Loucy (cell line): ENCODE measurements around the gene CENPX.

Source experiments
- H2AFZ ChIP-seq: fragments of 200-600 bp; sonication (generic); 2 replicates; pipeline ENCODE4 v1.6.0; 2016; ENCODE audit warnings: antibody characterized with exemption, mild to moderate bottlenecking, low read length, moderate library complexity
- H3F3A ChIP-seq: fragments of 200-600 bp; 2 replicates; pipeline ENCODE4 v1.6.0; 2016; ENCODE audit warnings: antibody characterized with exemption, low read depth, mild to moderate bottlenecking
- H3K27me3 ChIP-seq: fragments of 200-600 bp; sonication (generic); 2 replicates; pipeline ENCODE4 v1.6.1; 2014; ENCODE audit warnings: low read length, mild to moderate bottlenecking; ENCODE audit not compliant: insufficient read depth, poor library complexity, severe bottlenecking
- H3K36me3 ChIP-seq: fragments of 200-600 bp; sonication (generic); 2 replicates; pipeline ENCODE4 v1.6.1; 2016; ENCODE audit warnings: low read length; ENCODE audit not compliant: insufficient read depth
- H3K4me1 ChIP-seq: fragments of 200-600 bp; sonication (generic); 2 replicates; pipeline ENCODE4 v1.5.1; 2014; ENCODE audit warnings: low read length, mild to moderate bottlenecking; ENCODE audit not compliant: insufficient read depth, poor library complexity, severe bottlenecking
- H3K4me2 ChIP-seq: fragments of 200-600 bp; sonication (generic); 2 replicates; pipeline ENCODE4 v1.6.0; 2014; ENCODE audit warnings: antibody characterized with exemption, low read length, low read depth, mild to moderate bottlenecking; ENCODE audit not compliant: poor library complexity, severe bottlenecking
- H3K4me3 ChIP-seq: fragments of 200-600 bp; sonication (generic); 2 replicates; pipeline ENCODE4 v1.5.1; 2014; ENCODE audit warnings: low read length, mild to moderate bottlenecking, mixed read lengths; ENCODE audit not compliant: poor library complexity, severe bottlenecking
- H3K79me2 ChIP-seq: fragments of 200-600 bp; sonication (generic); 2 replicates; pipeline ENCODE4 v1.6.1; 2014; ENCODE audit warnings: low read length; ENCODE audit not compliant: insufficient read depth
- H3K9ac ChIP-seq: fragments of 200-600 bp; sonication (generic); 2 replicates; pipeline ENCODE4 v1.6.0; 2014; ENCODE audit warnings: mild to moderate bottlenecking, low read depth, low read length, moderate library complexity; ENCODE audit not compliant: poor library complexity, severe bottlenecking
- H3K9me2 ChIP-seq: fragments of 200-600 bp; sonication (generic); replicated peaks from 2 replicates; pipeline ENCODE4 v1.6.1; 2016; ENCODE audit warnings: low read depth, low read length, mixed read lengths
- H3K9me3 ChIP-seq: fragments of 200-600 bp; sonication (generic); 2 replicates; pipeline ENCODE4 v1.6.1; 2014; ENCODE audit warnings: mild to moderate bottlenecking, antibody characterized with exemption, low read length, low read depth; ENCODE audit not compliant: insufficient read depth
- H4K20me1 ChIP-seq: fragments of 200-600 bp; sonication (generic); 2 replicates; pipeline ENCODE4 v1.6.0; 2014; ENCODE audit warnings: antibody characterized with exemption, low read length, mild to moderate bottlenecking; ENCODE audit not compliant: insufficient read depth, poor library complexity, severe bottlenecking
- CTCF ChIP-seq: fragments of 200-600 bp; sonication (generic); conservative IDR thresholded peaks from 2 replicates; pipeline ENCODE4 v1.5.1; 2014; ENCODE audit warnings: mild to moderate bottlenecking, antibody characterized with exemption, low read length
- EZH2phosphoT487 ChIP-seq: fragments of 200-600 bp; IDR thresholded peaks from 2 replicates; pipeline ENCODE4 v1.6.1; 2018; ENCODE audit warnings: antibody characterized with exemption, mild to moderate bottlenecking, moderate library complexity, borderline replicate concordance

The CENPX gene

GRCh38 chr17:82047914-82048570 lies 25.4 kb upstream of the CENPX start:
- Histone ChIP-seq H3K9ac (no peak overlapping the region), H3K36me3 (no peaks in the 10 kb centered on the region), H2AFZ (no peak overlapping the region), H3F3A (no peaks in the 10 kb centered on the region), H3K9me2 (no peaks in the 10 kb centered on the region), H3K4me3 (no peak overlapping the region), H3K4me2 (no peak overlapping the region), H3K4me1 (peaks cover 11% of the 10 kb centered on the region), H3K9me3 (no peaks in the 10 kb centered on the region), H4K20me1 (peaks cover 10% of the 10 kb centered on the region), H3K27me3 (no peaks in the 10 kb centered on the region), H3K79me2 (peaks cover 20% of the 10 kb centered on the region)
- TF ChIP-seq EZH2phosphoT487: no peak
- no peak for TF ChIP-seq CTCF

GRCh38 chr17:82047379-82047778 lies 24.7 kb upstream of the CENPX start:
- no peaks in the 10 kb centered on the region for H3F3A ChIP-seq
- H3K9me3 ChIP-seq: no peaks in the 10 kb centered on the region
- H3K4me2 ChIP-seq: no peak overlapping the region
- H3K79me2 ChIP-seq: peaks cover 13% of the 10 kb centered on the region
- H3K4me1 ChIP-seq: peaks cover 6% of the 10 kb centered on the region
- H3K9me2 ChIP-seq: no peaks in the 10 kb centered on the region
- no peaks in the 10 kb centered on the region for H3K36me3 ChIP-seq
- TF ChIP-seq EZH2phosphoT487 (no peak), CTCF (no peak)
- no peak overlapping the region for H3K9ac ChIP-seq
- H2AFZ ChIP-seq: no peak overlapping the region
- no peak overlapping the region for H3K4me3 ChIP-seq
- no peaks in the 10 kb centered on the region for H3K27me3 ChIP-seq
- peaks cover 4% of the 10 kb centered on the region for H4K20me1 ChIP-seq

GRCh38 chr17:82046903-82047302 lies 24.2 kb upstream of the CENPX start:
- Histone ChIP-seq H3K4me3 (no peak overlapping the region), H3K4me1 (peaks cover 6% of the 10 kb centered on the region), H2AFZ (no peak overlapping the region), H3K9ac (no peak overlapping the region), H3K4me2 (no peak overlapping the region), H3F3A (no peaks in the 10 kb centered on the region), H3K9me2 (no peaks in the 10 kb centered on the region), H3K9me3 (no peaks in the 10 kb centered on the region), H3K27me3 (no peaks in the 10 kb centered on the region), H3K36me3 (no peaks in the 10 kb centered on the region), H4K20me1 (no peaks in the 10 kb centered on the region), H3K79me2 (peaks cover 8% of the 10 kb centered on the region)
- TF ChIP-seq CTCF (no peak), EZH2phosphoT487 (no peak)
